ENCODE data around the gene LCN10. TPM values are rescaled to one million over a fixed set of nuclear protein-coding genes. Genes with fewer than 3 reads are reported as not detected.

Gene LCN10
- total and polyA plus RNA-seq, 2 of the 13 experiments (the other 11 are each of a cell fraction or from before 2014, with no cell fraction given) = 0.53 to 0.61 TPM

DNA sequence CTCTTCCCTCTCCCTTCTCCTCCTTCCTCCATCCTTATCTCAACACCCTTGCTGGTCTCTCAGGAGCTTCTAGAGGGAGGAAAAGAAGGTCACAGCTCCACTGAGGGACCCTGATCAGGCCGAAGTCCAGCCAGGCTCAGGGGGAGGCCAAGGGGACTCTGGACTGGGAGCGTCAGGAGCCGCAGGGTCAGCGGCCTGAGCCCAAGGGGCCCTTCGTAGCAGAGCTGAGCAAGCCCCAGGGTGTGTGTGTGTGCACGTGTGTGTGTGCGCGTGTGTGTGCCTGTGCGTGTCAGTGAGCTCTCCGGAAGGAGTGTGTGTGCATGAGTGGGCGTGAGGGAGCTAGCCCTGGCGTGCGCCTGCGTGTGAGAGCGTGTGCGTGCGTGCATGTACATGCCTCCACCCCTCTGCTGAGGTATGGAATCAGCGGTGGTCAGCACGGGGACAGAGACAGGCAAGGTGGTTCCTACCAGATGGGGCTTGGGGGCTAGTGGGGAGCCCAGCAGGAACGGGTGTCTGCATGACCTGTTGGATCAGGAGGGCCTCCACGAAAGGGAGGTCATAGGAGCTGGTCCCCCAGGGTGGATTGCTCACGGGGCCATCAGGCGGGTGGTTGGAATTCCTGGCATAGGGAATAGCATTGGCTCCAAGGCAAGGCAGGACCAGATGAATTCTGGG lies 45.5 kb downstream of the LCN10 start (continued):
- TF ChIP-seq ZNF713 (CRISPR knock-in tag; IDR thresholded peaks at IDR 0.05) (no peak), TBX2 (CRISPR knock-in tag; IDR thresholded peaks at IDR 0.05; ENCODE audit: borderline replicate concordance) (peak; percentile 34; the same call in 1 of the 2 replicates), ZNF660 (CRISPR knock-in tag; IDR thresholded peaks at IDR 0.05; ENCODE audit: borderline replicate concordance, low read depth) (no peak), HOXD1 (CRISPR knock-in tag; IDR thresholded peaks at IDR 0.05) (no peak), NCOA2 (CRISPR knock-in tag; IDR thresholded peaks at IDR 0.05) (peak; percentile 37; the same call in 1 of the 2 replicates), HNF4G (IDR thresholded peaks at IDR 0.05; ENCODE audit: borderline replicate concordance, low read depth, low read length) (peak; percentile 96), HNF4G (CRISPR knock-in tag; IDR thresholded peaks at IDR 0.05; ENCODE audit: borderline replicate concordance, low read depth) (peak; percentile 98), ZNF34 (CRISPR knock-in tag; IDR thresholded peaks at IDR 0.05; ENCODE audit: borderline replicate concordance) (no peak), GATAD1 (CRISPR knock-in tag; IDR thresholded peaks at IDR 0.05) (0 out of 2 replicates have a peak, but pooled peaks have one; percentile 16), ZNF296 (CRISPR knock-in tag; conservative IDR thresholded peaks at IDR 0.05) (no peak), SUZ12 (IDR thresholded peaks at IDR 0.05; ENCODE audit: low read depth, low read length) (no peak), SP5 (CRISPR knock-in tag; IDR thresholded peaks at IDR 0.05; ENCODE audit: borderline replicate concordance, low read depth) (peak; percentile 54), ZSCAN20 (CRISPR knock-in tag; IDR thresholded peaks at IDR 0.05; ENCODE audit: borderline replicate concordance) (no peak), KMT2B (CRISPR knock-in tag; IDR thresholded peaks at IDR 0.05) (no peak), NFYC (CRISPR knock-in tag; IDR thresholded peaks at IDR 0.05) (no peak), ZNF607 (CRISPR knock-in tag; IDR thresholded peaks at IDR 0.05; ENCODE audit: borderline replicate concordance) (0 out of 2 replicates have a peak, but pooled peaks have one; percentile 10), HMGA1 (CRISPR knock-in tag; conservative IDR thresholded peaks at IDR 0.05) (no peak), ZNF616 (CRISPR knock-in tag; IDR thresholded peaks at IDR 0.05; ENCODE audit: low read depth) (no peak), PAF1 (CRISPR knock-in tag; IDR thresholded peaks at IDR 0.05) (no peak)
- TF ChIP-seq, protein P1, sequence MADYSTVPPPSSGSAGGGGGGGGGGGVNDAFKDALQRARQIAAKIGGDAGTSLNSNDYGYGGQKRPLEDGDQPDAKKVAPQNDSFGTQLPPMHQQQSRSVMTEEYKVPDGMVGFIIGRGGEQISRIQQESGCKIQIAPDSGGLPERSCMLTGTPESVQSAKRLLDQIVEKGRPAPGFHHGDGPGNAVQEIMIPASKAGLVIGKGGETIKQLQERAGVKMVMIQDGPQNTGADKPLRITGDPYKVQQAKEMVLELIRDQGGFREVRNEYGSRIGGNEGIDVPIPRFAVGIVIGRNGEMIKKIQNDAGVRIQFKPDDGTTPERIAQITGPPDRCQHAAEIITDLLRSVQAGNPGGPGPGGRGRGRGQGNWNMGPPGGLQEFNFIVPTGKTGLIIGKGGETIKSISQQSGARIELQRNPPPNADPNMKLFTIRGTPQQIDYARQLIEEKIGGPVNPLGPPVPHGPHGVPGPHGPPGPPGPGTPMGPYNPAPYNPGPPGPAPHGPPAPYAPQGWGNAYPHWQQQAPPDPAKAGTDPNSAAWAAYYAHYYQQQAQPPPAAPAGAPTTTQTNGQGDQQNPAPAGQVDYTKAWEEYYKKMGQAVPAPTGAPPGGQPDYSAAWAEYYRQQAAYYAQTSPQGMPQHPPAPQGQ (CRISPR knock-in tag; IDR thresholded peaks at IDR 0.05; ENCODE audit: borderline replicate concordance) = no peak
- TF ChIP-seq, protein P2, sequence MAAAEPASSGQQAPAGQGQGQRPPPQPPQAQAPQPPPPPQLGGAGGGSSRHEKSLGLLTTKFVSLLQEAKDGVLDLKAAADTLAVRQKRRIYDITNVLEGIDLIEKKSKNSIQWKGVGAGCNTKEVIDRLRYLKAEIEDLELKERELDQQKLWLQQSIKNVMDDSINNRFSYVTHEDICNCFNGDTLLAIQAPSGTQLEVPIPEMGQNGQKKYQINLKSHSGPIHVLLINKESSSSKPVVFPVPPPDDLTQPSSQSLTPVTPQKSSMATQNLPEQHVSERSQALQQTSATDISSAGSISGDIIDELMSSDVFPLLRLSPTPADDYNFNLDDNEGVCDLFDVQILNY (CRISPR knock-in tag; conservative IDR thresholded peaks at IDR 0.05) = no peak
- TF ChIP-seq, protein P3, sequence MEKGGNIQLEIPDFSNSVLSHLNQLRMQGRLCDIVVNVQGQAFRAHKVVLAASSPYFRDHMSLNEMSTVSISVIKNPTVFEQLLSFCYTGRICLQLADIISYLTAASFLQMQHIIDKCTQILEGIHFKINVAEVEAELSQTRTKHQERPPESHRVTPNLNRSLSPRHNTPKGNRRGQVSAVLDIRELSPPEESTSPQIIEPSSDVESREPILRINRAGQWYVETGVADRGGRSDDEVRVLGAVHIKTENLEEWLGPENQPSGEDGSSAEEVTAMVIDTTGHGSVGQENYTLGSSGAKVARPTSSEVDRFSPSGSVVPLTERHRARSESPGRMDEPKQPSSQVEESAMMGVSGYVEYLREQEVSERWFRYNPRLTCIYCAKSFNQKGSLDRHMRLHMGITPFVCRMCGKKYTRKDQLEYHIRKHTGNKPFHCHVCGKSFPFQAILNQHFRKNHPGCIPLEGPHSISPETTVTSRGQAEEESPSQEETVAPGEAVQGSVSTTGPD (CRISPR knock-in tag; IDR thresholded peaks at IDR 0.05) = no peak
- TF ChIP-seq, protein P4, sequence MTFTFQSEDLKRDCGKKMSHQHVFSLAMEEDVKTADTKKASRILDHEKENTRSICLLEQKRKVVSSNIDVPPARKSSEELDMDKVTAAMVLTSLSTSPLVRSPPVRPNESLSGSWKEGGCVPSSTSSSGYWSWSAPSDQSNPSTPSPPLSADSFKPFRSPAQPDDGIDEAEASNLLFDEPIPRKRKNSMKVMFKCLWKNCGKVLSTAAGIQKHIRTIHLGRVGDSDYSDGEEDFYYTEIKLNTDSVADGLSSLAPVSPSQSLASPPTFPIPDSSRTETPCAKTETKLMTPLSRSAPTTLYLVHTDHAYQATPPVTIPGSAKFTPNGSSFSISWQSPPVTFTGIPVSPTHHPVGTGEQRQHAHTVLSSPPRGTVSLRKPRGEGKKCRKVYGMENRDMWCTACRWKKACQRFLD (CRISPR knock-in tag; IDR thresholded peaks at IDR 0.05; ENCODE audit: borderline replicate concordance) = no peak
- TF ChIP-seq, protein P5, sequence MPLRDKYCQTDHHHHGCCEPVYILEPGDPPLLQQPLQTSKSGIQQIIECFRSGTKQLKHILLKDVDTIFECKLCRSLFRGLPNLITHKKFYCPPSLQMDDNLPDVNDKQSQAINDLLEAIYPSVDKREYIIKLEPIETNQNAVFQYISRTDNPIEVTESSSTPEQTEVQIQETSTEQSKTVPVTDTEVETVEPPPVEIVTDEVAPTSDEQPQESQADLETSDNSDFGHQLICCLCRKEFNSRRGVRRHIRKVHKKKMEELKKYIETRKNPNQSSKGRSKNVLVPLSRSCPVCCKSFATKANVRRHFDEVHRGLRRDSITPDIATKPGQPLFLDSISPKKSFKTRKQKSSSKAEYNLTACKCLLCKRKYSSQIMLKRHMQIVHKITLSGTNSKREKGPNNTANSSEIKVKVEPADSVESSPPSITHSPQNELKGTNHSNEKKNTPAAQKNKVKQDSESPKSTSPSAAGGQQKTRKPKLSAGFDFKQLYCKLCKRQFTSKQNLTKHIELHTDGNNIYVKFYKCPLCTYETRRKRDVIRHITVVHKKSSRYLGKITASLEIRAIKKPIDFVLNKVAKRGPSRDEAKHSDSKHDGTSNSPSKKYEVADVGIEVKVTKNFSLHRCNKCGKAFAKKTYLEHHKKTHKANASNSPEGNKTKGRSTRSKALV (CRISPR knock-in tag; IDR thresholded peaks at IDR 0.05) = no peak
